Erythroblast (primary cell): Measurements from ENCODE around the gene OPRM1.

ENCODE experiments used
- GATA1 ChIP-seq: IDR thresholded peaks from 2 replicates; pipeline ENCODE4 v1.6.1; 2011; ENCODE audit warnings: low read depth, mild to moderate bottlenecking, control low read depth, low read length, moderate library complexity
- POLR2A ChIP-seq: IDR thresholded peaks from 2 replicates; pipeline ENCODE4 v1.6.1; 2011; ENCODE audit warnings: mild to moderate bottlenecking, low read length

- TF ChIP-seq POLR2A (no peak), GATA1 (no peak)
Observed at GRCh38 chr6:154209555-154209954, 170.5 kb downstream of the OPRM1 start.
